ENCODE data around the gene SLC22A5.
A peak's percentile ranks its signal among the peaks of the same experiment; 100 is the strongest.
"Not testable (repeated sequence)": the region's sequence is repeated elsewhere in the genome, so short reads cannot be mapped to it uniquely, and the experiment has no call there.

The SLC22A5 gene

GRCh38 chr5:132427281-132428146 is 58.0 kb downstream of the SLC22A5 start:
- DNase-seq (ENCODE audit: low read depth), result peak; percentile 45

- no peak for DNase-seq (ENCODE audit: low read depth)
Measured at GRCh38 chr5:132428147-132428482, 58.6 kb downstream of the SLC22A5 start.

- no peak for DNase-seq (ENCODE audit: low read depth)
Measured at GRCh38 chr5:132428484-132429462, 59.3 kb downstream of the SLC22A5 start.

- no peak for DNase-seq (ENCODE audit: low read depth)
Measured at GRCh38 chr5:132429463-132430440, 60.2 kb downstream of the SLC22A5 start.

GRCh38 chr5:132430746-132431145 is 61.2 kb downstream of the SLC22A5 start:
- no peak for DNase-seq (ENCODE audit: low read depth)

GRCh38 chr5:132431632-132432031 is 62.1 kb downstream of the SLC22A5 start:
- DNase-seq (ENCODE audit: low read depth), result no peak

- no peak for DNase-seq (ENCODE audit: low read depth)
Measured at GRCh38 chr5:132433141-132433540, 63.6 kb downstream of the SLC22A5 start.

- DNase-seq (ENCODE audit: low read depth), result no peak
Measured at GRCh38 chr5:132434416-132435286, 65.1 kb downstream of the SLC22A5 start.

GRCh38 chr5:132435447-132435846 is 65.9 kb downstream of the SLC22A5 start:
- DNase-seq (ENCODE audit: low read depth), result no peak

- no peak for DNase-seq (ENCODE audit: low read depth)
Measured at GRCh38 chr5:132435886-132436285, 66.4 kb downstream of the SLC22A5 start.

GRCh38 chr5:132436936-132437335 is 67.4 kb downstream of the SLC22A5 start:
- DNase-seq (ENCODE audit: low read depth), result no peak

GRCh38 chr5:132437604-132438266 is 68.2 kb downstream of the SLC22A5 start:
- DNase-seq (ENCODE audit: low read depth), result no peak

- DNase-seq (ENCODE audit: low read depth), result not testable (repeated sequence)
Measured at GRCh38 chr5:132438267-132438645, 68.7 kb downstream of the SLC22A5 start.

- no peak for DNase-seq (ENCODE audit: low read depth)
Measured at GRCh38 chr5:132438917-132439316, 69.4 kb downstream of the SLC22A5 start.

- DNase-seq (ENCODE audit: low read depth), result no peak
Measured at GRCh38 chr5:132439521-132440089, 70.1 kb downstream of the SLC22A5 start.

GRCh38 chr5:132444061-132444460 is 74.6 kb downstream of the SLC22A5 start:
- DNase-seq (ENCODE audit: low read depth), result no peak
